Neural cell (in vitro differentiated cells): ENCODE results near the gene CNOT3. TPM values are rescaled to one million over a fixed set of nuclear protein-coding genes. Genes with fewer than 3 reads are reported as not detected.

ENCODE experiments used
- H2AFZ ChIP-seq: fragments of 200-600, 300-800 bp; sonication (generic), shearing (Covaris generic); 2 replicates; pipeline ENCODE4 v1.6.0; 2014; ENCODE audit warnings: low read depth, mild to moderate bottlenecking, antibody characterized with exemption, low read length, moderate library complexity
- H3F3A ChIP-seq: fragments of 200-600 bp; shearing (Covaris generic); 2 replicates; pipeline ENCODE4 v1.6.1; 2016; ENCODE audit warnings: mild to moderate bottlenecking, moderate library complexity, mixed read lengths, antibody characterized with exemption, low read length; ENCODE audit not compliant: insufficient read depth, poor library complexity, severe bottlenecking
- H3K27ac ChIP-seq: fragments of 200-600, 300-800 bp; sonication (generic), shearing (Covaris generic); 2 replicates; pipeline ENCODE4 v1.5.1; 2014; ENCODE audit warnings: mild to moderate bottlenecking, low read length, moderate library complexity
- H3K27me3 ChIP-seq: fragments of 300-800, 200-600 bp; sonication (generic), shearing (Covaris generic); 2 replicates; pipeline ENCODE4 v1.6.0; 2014; ENCODE audit warnings: mild to moderate bottlenecking, low read depth, low read length, moderate library complexity; ENCODE audit not compliant: insufficient read depth
- H3K36me3 ChIP-seq: fragments of 300-800, 200-600 bp; sonication (generic), shearing (Covaris generic); 2 replicates; pipeline ENCODE4 v1.5.1; 2014; ENCODE audit warnings: mild to moderate bottlenecking, antibody characterized with exemption, low read length, moderate library complexity; ENCODE audit not compliant: insufficient read depth
- H3K4me2 ChIP-seq: fragments of 300-800, 200-600 bp; sonication (generic), shearing (Covaris generic); 2 replicates; pipeline ENCODE4 v1.6.0; 2014; ENCODE audit warnings: mild to moderate bottlenecking, low read length
- H3K4me3 ChIP-seq: fragments of 300-800, 200-600 bp; sonication (generic), shearing (Covaris generic); 2 replicates; pipeline ENCODE4 v1.5.1; 2014; ENCODE audit warnings: mild to moderate bottlenecking, low read length, moderate library complexity
- H3K79me2 ChIP-seq: fragments of 200-600 bp; shearing (Covaris generic); replicated peaks from 2 replicates; pipeline ENCODE4 v1.6.0; 2014; ENCODE audit warnings: mild to moderate bottlenecking, low read length, moderate library complexity; ENCODE audit not compliant: insufficient read depth
- H3K9ac ChIP-seq: fragments of 300-800, 200-600 bp; sonication (generic), shearing (Covaris generic); 2 replicates; pipeline ENCODE4 v1.6.1; 2016; ENCODE audit warnings: mild to moderate bottlenecking, low read length, mixed read lengths
- H3K9me2 ChIP-seq: fragments of 200-600 bp; shearing (Covaris generic); 2 replicates; pipeline ENCODE4 v1.6.1; 2016; ENCODE audit warnings: mild to moderate bottlenecking, low read length, mixed read lengths; ENCODE audit not compliant: insufficient read depth
- H3K9me3 ChIP-seq: fragments of 200-600, 300-800 bp; sonication (generic), shearing (Covaris generic); 2 replicates; pipeline ENCODE4 v1.6.1; 2016; ENCODE audit warnings: mild to moderate bottlenecking, mixed run types, low read length, moderate library complexity, mixed read lengths
- H4K20me1 ChIP-seq: fragments of 200-600 bp; shearing (Covaris generic); 2 replicates; pipeline ENCODE4 v1.6.1; 2016; ENCODE audit warnings: mild to moderate bottlenecking, mixed run types; ENCODE audit not compliant: insufficient read depth
- EP300 ChIP-seq: fragments of 450-650 bp; conservative IDR thresholded peaks from 2 replicates; pipeline ENCODE4 v1.6.1; 2014; ENCODE audit warnings: antibody characterized with exemption, mild to moderate bottlenecking, moderate library complexity; ENCODE audit not compliant: poor library complexity, severe bottlenecking
- EZH2 ChIP-seq: fragments of 200-600, 300-800 bp; shearing (Covaris generic), sonication (generic); IDR thresholded peaks from 2 replicates; pipeline ENCODE4 v1.6.1; 2014; ENCODE audit warnings: antibody characterized with exemption, low read length, borderline replicate concordance, mild to moderate bottlenecking; ENCODE audit not compliant: insufficient read depth, poor library complexity, severe bottlenecking
- MXI1 ChIP-seq: fragments of 450-650 bp; conservative IDR thresholded peaks from 2 replicates; pipeline ENCODE4 v1.6.1; 2014; ENCODE audit warnings: antibody characterized with exemption, mild to moderate bottlenecking; ENCODE audit not compliant: poor library complexity, severe bottlenecking
- POLR2AphosphoS5 ChIP-seq: IDR thresholded peaks from 2 replicates; pipeline ENCODE4 v1.6.1; 2012
- RAD21 ChIP-seq: fragments of 450-650 bp; conservative IDR thresholded peaks from 2 replicates; pipeline ENCODE4 v1.6.1; 2014; ENCODE audit warnings: antibody characterized with exemption, mild to moderate bottlenecking, moderate library complexity
- SMC3 ChIP-seq: fragments of 450-650 bp; conservative IDR thresholded peaks from 2 replicates; pipeline ENCODE4 v1.6.1; 2014; ENCODE audit warnings: antibody characterized with exemption, mild to moderate bottlenecking, moderate library complexity; ENCODE audit not compliant: poor library complexity
- TAF1 ChIP-seq: IDR thresholded peaks from 2 replicates; pipeline ENCODE4 v1.6.1; 2012; ENCODE audit warnings: low read depth
- polyA plus RNA-seq: library from polyadenylated mRNA; depleted of rRNA; stranded (reverse); fragments of >200 nt; gene quantifications from 2 replicates; pipeline ENCODE4 v1.2.3, GENCODE V29; 2014
- TF ChIP-seq, protein P1 (sequence below): fragments of 450-650 bp; IDR thresholded peaks from 2 replicates; pipeline ENCODE4 v1.5.1; 2014; ENCODE audit warnings: antibody characterized with exemption, mild to moderate bottlenecking, moderate library complexity; ENCODE audit not compliant: poor library complexity, severe bottlenecking
- TF ChIP-seq, protein P2 (sequence below): IDR thresholded peaks from 2 replicates; pipeline ENCODE4 v1.6.1; 2012; ENCODE audit warnings: borderline replicate concordance

CNOT3 gene
- polyA plus RNA-seq, 1 donor from 2014 or later = 7.6 TPM

DNA sequence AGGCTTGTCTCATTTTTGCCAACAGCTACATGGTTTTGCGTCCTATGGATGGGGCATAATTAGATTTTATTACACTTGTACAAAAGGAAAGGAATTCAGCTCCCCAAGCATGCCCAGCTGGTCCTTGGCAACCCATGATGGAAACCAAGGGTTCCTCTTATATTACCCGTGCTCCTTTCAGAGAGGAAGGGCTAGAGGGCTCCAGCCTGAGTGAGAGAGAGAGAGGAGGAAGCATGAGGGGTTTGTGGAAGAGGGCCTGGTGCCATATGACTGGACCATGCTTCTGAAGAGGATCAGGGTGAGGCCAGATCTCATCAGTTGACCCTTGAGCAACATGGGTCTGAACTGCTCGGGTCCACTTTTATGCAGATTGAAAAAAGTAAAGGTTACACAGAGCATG lies 59.6 kb downstream of the CNOT3 start:
- Histone ChIP-seq H4K20me1 (no peaks in the 10 kb centered on the region), H3K36me3 (no peaks in the 10 kb centered on the region), H3K4me3 (no peak overlapping the region), H3K9me2 (no peaks in the 10 kb centered on the region), H3K9ac (no peak overlapping the region), H3K27ac (no peak overlapping the region), H2AFZ (no peak overlapping the region), H3K27me3 (no peaks in the 10 kb centered on the region), H3F3A (no peaks in the 10 kb centered on the region), H3K9me3 (no peaks in the 10 kb centered on the region), H3K4me2 (no peak overlapping the region), H3K79me2 (peaks cover 16% of the 10 kb centered on the region)
- TF ChIP-seq EP300 = no peak
- TF ChIP-seq TAF1 = no peak
- no peak for TF ChIP-seq RAD21
- TF ChIP-seq, protein P1, sequence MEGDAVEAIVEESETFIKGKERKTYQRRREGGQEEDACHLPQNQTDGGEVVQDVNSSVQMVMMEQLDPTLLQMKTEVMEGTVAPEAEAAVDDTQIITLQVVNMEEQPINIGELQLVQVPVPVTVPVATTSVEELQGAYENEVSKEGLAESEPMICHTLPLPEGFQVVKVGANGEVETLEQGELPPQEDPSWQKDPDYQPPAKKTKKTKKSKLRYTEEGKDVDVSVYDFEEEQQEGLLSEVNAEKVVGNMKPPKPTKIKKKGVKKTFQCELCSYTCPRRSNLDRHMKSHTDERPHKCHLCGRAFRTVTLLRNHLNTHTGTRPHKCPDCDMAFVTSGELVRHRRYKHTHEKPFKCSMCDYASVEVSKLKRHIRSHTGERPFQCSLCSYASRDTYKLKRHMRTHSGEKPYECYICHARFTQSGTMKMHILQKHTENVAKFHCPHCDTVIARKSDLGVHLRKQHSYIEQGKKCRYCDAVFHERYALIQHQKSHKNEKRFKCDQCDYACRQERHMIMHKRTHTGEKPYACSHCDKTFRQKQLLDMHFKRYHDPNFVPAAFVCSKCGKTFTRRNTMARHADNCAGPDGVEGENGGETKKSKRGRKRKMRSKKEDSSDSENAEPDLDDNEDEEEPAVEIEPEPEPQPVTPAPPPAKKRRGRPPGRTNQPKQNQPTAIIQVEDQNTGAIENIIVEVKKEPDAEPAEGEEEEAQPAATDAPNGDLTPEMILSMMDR = no peak
- TF ChIP-seq EZH2 = no peak
- no peak for TF ChIP-seq MXI1
- no peak for TF ChIP-seq SMC3
- TF ChIP-seq POLR2AphosphoS5 = no peak
- TF ChIP-seq, protein P2, sequence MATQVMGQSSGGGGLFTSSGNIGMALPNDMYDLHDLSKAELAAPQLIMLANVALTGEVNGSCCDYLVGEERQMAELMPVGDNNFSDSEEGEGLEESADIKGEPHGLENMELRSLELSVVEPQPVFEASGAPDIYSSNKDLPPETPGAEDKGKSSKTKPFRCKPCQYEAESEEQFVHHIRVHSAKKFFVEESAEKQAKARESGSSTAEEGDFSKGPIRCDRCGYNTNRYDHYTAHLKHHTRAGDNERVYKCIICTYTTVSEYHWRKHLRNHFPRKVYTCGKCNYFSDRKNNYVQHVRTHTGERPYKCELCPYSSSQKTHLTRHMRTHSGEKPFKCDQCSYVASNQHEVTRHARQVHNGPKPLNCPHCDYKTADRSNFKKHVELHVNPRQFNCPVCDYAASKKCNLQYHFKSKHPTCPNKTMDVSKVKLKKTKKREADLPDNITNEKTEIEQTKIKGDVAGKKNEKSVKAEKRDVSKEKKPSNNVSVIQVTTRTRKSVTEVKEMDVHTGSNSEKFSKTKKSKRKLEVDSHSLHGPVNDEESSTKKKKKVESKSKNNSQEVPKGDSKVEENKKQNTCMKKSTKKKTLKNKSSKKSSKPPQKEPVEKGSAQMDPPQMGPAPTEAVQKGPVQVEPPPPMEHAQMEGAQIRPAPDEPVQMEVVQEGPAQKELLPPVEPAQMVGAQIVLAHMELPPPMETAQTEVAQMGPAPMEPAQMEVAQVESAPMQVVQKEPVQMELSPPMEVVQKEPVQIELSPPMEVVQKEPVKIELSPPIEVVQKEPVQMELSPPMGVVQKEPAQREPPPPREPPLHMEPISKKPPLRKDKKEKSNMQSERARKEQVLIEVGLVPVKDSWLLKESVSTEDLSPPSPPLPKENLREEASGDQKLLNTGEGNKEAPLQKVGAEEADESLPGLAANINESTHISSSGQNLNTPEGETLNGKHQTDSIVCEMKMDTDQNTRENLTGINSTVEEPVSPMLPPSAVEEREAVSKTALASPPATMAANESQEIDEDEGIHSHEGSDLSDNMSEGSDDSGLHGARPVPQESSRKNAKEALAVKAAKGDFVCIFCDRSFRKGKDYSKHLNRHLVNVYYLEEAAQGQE = no peak

DNA sequence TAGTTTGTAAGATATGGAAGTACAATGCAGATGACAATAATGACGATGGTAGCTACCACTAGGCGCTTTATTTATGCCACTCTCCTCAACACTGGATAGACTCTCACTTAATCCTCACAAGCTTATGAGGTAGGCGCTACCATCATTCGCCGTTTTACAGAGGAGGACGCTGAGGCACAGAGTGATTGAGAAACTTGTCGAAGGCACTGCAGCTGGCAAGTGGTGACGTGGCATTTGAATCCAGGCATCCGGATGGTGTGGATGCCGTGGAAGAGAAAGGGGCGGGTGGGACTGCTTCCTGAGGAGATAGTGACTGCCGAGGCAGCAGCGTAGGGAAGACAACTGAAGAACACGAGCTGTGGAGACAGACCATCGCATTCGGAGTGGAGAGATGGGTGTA lies 61.8 kb downstream of the CNOT3 start:
- Histone ChIP-seq H3K36me3 (no peaks in the 10 kb centered on the region), H3K9me2 (no peaks in the 10 kb centered on the region), H3K4me3 (no peak overlapping the region), H3F3A (no peaks in the 10 kb centered on the region), H3K9ac (no peak overlapping the region), H3K4me2 (no peak overlapping the region), H3K27ac (no peak overlapping the region), H3K9me3 (no peaks in the 10 kb centered on the region), H3K27me3 (no peaks in the 10 kb centered on the region), H2AFZ (no peak overlapping the region), H3K79me2 (peaks cover 35% of the 10 kb centered on the region), H4K20me1 (peaks cover under 1% of the 10 kb centered on the region)
- TF ChIP-seq, protein P1 = no peak
- TF ChIP-seq SMC3 = no peak
- TF ChIP-seq TAF1 = no peak
- TF ChIP-seq POLR2AphosphoS5 = no peak
- TF ChIP-seq EZH2 = no peak
- TF ChIP-seq MXI1 = no peak
- TF ChIP-seq, protein P2 = no peak
- no peak for TF ChIP-seq RAD21
- TF ChIP-seq EP300 = no peak
